SK-N-SH (cell line): ENCODE measurements around the gene SMARCA2. TPM values are rescaled to one million over a fixed set of nuclear protein-coding genes. Genes with fewer than 3 reads are reported as not detected.

Experiments
- CTCF ChIA-PET: fragments of 300-600, 350-600 bp; formaldehyde crosslinking; extraction: SDS; loops from one replicate; lab custom pipeline; 2021; lab: Yijun Ruan, JAX
- POLR2A ChIA-PET: fragments of 350-600 bp; sonication (Branson Sonifier 250); formaldehyde crosslinking; extraction: SDS; loops from one replicate; lab custom pipeline; 2020; ENCODE audit warnings: antibody characterized with exemption, inconsistent platforms; lab: Yijun Ruan, JAX
- DNase-seq: peaks from one replicate; pipeline ENCODE4 v3.0.0; 2012
- H2AFZ ChIP-seq: fragments of 200-600 bp; sonication (generic); 2 replicates; pipeline ENCODE4 v1.8.1; 2016; ENCODE audit warnings: antibody characterized with exemption, mild to moderate bottlenecking, low read depth
- H3F3A ChIP-seq: fragments of 200-600 bp; sonication (generic); replicated peaks from 2 replicates; pipeline ENCODE3; 2016; ENCODE audit warnings: antibody characterized with exemption, mild to moderate bottlenecking; ENCODE audit not compliant: insufficient read depth
- H3K27ac ChIP-seq, 2 experiments: fragments of 200-500 bp in 1 of 2; fragments of 200-600 bp in 1 of 2; sonication (Bioruptor generic) in 1 of 2; sonication (generic), shearing (Covaris generic) in 1 of 2; 2 replicates each; pipeline versions ENCODE4 v1.5.1 to v1.6.1; 2014 to 2016; ENCODE audit warnings: low read depth in 2 of 2, inconsistent platforms in 1 of 2, low read length in 1 of 2, mild to moderate bottlenecking in 1 of 2, mixed read lengths in 1 of 2
- H3K27me3 ChIP-seq: fragments of 200-600 bp; sonication (generic), shearing (Covaris generic); 2 replicates; pipeline ENCODE4 v1.6.1; 2016; ENCODE audit warnings: mixed run types; ENCODE audit not compliant: insufficient read depth
- H3K36me3 ChIP-seq, 2 experiments: fragments of 200-500 bp in 1 of 2; fragments of 200-600 bp in 1 of 2; sonication (Bioruptor generic) in 1 of 2; sonication (generic) in 1 of 2; replicated peaks in 1 of 2; 2 replicates each; pipeline versions ENCODE3 to v1.5.1; 2014 to 2016; ENCODE audit warnings: low read length in 1 of 2, mild to moderate bottlenecking in 1 of 2; ENCODE audit not compliant: insufficient read depth in 2 of 2, control insufficient read depth in 1 of 2
- H3K4me1 ChIP-seq, 2 experiments: fragments of 200-500 bp in 1 of 2; fragments of 200-600 bp in 1 of 2; sonication (Bioruptor generic) in 1 of 2; sonication (generic), shearing (Covaris generic) in 1 of 2; 2 replicates each; pipeline versions ENCODE4 v1.5.1 to v1.6.1; 2014 to 2016; ENCODE audit warnings: low read depth in 1 of 2, low read length in 1 of 2, mixed run types in 1 of 2; ENCODE audit not compliant: insufficient read depth in 2 of 2, control insufficient read depth in 1 of 2
- H3K4me2 ChIP-seq: fragments of 200-600 bp; sonication (generic), shearing (Covaris generic); 2 replicates; pipeline ENCODE4 v1.6.1; 2017; ENCODE audit warnings: mixed run types
- H3K4me3 ChIP-seq, 2 experiments: fragments of 200-500 bp in 1 of 2; fragments of 200-600 bp in 1 of 2; sonication (Bioruptor generic) in 1 of 2; sonication (generic), shearing (Covaris generic) in 1 of 2; 2 replicates each; pipeline versions ENCODE4 v1.5.1 to v1.8.1; 2014 to 2016; ENCODE audit warnings: low read depth in 2 of 2, inconsistent platforms in 1 of 2, low read length in 1 of 2, mild to moderate bottlenecking in 1 of 2, mixed read lengths in 1 of 2, moderate library complexity in 1 of 2
- H3K79me2 ChIP-seq: fragments of 200-600 bp; sonication (generic); 2 replicates; pipeline ENCODE4 v1.8.1; 2017; ENCODE audit warnings: mild to moderate bottlenecking; ENCODE audit not compliant: insufficient read depth
- H3K9ac ChIP-seq: fragments of 200-600 bp; sonication (generic); 2 replicates; pipeline ENCODE4 v1.6.1; 2017; ENCODE audit warnings: mixed run types
- H3K9me2 ChIP-seq: fragments of 200-600 bp; sonication (generic); 2 replicates; pipeline ENCODE4 v1.6.1; 2017; ENCODE audit warnings: mixed run types
- H3K9me3 ChIP-seq: fragments of 200-600 bp; sonication (generic); 2 replicates; pipeline ENCODE4 v1.6.1; 2017; ENCODE audit warnings: mixed run types, mild to moderate bottlenecking, moderate library complexity
- H4K20me1 ChIP-seq: fragments of 200-600 bp; sonication (generic); 2 replicates; pipeline ENCODE4 v1.6.1; 2017; ENCODE audit warnings: mild to moderate bottlenecking, mixed run types; ENCODE audit not compliant: insufficient read depth
- CHD2 ChIP-seq: fragments of 150-350 bp; IDR thresholded peaks from 2 replicates; pipeline ENCODE4 v1.6.1; 2018; ENCODE audit warnings: low read length; ENCODE audit not compliant: partially characterized antibody
- EP300 ChIP-seq, 2 experiments: IDR thresholded peaks; 2 replicates each; pipeline versions ENCODE4 v1.4.0 to v1.6.1; 2012; ENCODE audit warnings: borderline replicate concordance in 1 of 2, low read depth in 1 of 2, low read length in 1 of 2
- FOXJ3 ChIP-seq: sonication (generic); formaldehyde crosslinking; IDR thresholded peaks from 2 replicates; pipeline ENCODE4 v1.5.1; 2020; ENCODE audit warnings: mild to moderate bottlenecking, missing genetic modification reagents
- GABPA ChIP-seq: IDR thresholded peaks from 2 replicates; pipeline ENCODE4 v1.4.0; 2012; ENCODE audit warnings: low read depth, mild to moderate bottlenecking
- MXI1 ChIP-seq: IDR thresholded peaks from 2 replicates; pipeline ENCODE4 v1.6.1; 2012; ENCODE audit warnings: mild to moderate bottlenecking, low read depth, low read length, improper control_type of control experiment
- RCOR1 ChIP-seq: fragments of 150-350 bp; IDR thresholded peaks from 2 replicates; pipeline ENCODE4 v1.6.1; 2017; ENCODE audit warnings: antibody characterized with exemption, low read length
- RFX5 ChIP-seq: IDR thresholded peaks from 2 replicates; pipeline ENCODE4 v1.6.1; 2012; ENCODE audit warnings: mild to moderate bottlenecking, improper control_type of control experiment, low read length
- TAF1 ChIP-seq: IDR thresholded peaks from 2 replicates; pipeline ENCODE4 v1.6.1; 2012; ENCODE audit warnings: low read depth, mild to moderate bottlenecking, low read length, moderate library complexity, borderline replicate concordance
- WGBS: methylation state at CpG from one replicate; pipeline ENCODE4 v1.1.6; 2017; ENCODE audit warnings: low lambda C conversion rate; 5-methylcytosine and 5-hydroxymethylcytosine counted together
- polyA plus RNA-seq, 3 experiments: library from polyadenylated mRNA; depleted of rRNA; stranded (reverse); fragments of >200 nt; gene quantifications; 2 replicates each; pipeline ENCODE4 v1.2.3, GENCODE V29; 2012
- TF ChIP-seq, protein P1 (sequence below): fragments of 200-600 bp; sonication (generic); IDR thresholded peaks from 2 replicates; pipeline ENCODE4 v1.6.1; 2017; ENCODE audit warnings: antibody characterized with exemption, mild to moderate bottlenecking, moderate library complexity
- TF ChIP-seq, protein P2 (sequence below): IDR thresholded peaks from 2 replicates; pipeline ENCODE4; 2012

The SMARCA2 gene
- polyA plus RNA-seq, 1 of the 3 experiments (the other 2 are of a cell fraction) = 17.4 TPM

DNA sequence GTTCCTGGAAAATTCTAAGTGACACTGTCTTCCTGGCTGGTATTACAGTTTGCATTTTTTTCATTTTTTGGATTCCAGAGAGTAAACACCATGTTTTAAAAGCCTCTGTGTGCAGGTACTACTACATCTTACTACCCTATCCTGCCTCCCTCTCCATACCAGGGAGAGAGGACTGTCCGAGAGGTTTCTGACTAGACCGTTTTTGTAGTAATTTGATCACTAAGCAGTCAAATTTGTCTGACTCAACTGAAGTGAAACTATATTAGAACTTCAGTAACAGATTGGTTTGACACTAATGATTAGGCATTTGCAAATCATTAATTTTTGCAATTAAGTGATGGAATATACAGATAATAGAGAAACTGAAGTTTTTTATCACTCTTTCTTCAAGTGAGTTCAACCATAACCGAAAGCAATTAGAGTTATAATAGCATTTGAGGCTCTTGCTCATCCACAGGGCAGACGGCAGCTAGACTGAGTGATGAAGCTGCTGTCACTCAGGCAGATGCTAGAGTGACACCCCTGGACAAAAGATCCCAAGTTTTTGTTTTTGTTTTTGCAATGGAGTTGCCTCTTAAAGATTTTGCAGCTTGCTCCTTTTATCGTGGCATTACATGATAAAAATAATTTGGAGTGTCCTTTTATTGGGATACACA is 44.3 kb downstream of the SMARCA2 start:
- no peak overlapping the region for H3K4me3 ChIP-seq
- no peaks in the 10 kb centered on the region for H3F3A ChIP-seq
- no peaks in the 10 kb centered on the region for H3K79me2 ChIP-seq
- H3K27me3 ChIP-seq = no peaks in the 10 kb centered on the region
- no peak overlapping the region for H3K27ac ChIP-seq
- no peak overlapping the region for H3K4me2 ChIP-seq
- peaks cover 13 to 19% of the 10 kb centered on the region in 2 experiments for H3K36me3 ChIP-seq
- H3K9me3 ChIP-seq = no peaks in the 10 kb centered on the region
- H3K4me1 ChIP-seq = peaks cover 0 to 11% of the 10 kb centered on the region in 2 experiments; a peak in 2 of 4 replicates
- no peak for DNase-seq
- no peak overlapping the region for H3K9ac ChIP-seq
- no peaks in the 10 kb centered on the region for H4K20me1 ChIP-seq
- ChIA-PET CTCF (no interaction called here), POLR2A (no interaction called here)
- no peak for TF ChIP-seq RCOR1
- no peak for TF ChIP-seq TAF1
- no peak for TF ChIP-seq CHD2
- TF ChIP-seq, protein P1, sequence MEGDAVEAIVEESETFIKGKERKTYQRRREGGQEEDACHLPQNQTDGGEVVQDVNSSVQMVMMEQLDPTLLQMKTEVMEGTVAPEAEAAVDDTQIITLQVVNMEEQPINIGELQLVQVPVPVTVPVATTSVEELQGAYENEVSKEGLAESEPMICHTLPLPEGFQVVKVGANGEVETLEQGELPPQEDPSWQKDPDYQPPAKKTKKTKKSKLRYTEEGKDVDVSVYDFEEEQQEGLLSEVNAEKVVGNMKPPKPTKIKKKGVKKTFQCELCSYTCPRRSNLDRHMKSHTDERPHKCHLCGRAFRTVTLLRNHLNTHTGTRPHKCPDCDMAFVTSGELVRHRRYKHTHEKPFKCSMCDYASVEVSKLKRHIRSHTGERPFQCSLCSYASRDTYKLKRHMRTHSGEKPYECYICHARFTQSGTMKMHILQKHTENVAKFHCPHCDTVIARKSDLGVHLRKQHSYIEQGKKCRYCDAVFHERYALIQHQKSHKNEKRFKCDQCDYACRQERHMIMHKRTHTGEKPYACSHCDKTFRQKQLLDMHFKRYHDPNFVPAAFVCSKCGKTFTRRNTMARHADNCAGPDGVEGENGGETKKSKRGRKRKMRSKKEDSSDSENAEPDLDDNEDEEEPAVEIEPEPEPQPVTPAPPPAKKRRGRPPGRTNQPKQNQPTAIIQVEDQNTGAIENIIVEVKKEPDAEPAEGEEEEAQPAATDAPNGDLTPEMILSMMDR = no peak
- TF ChIP-seq EP300 (IDR thresholded peaks at IDR 0.05; ENCODE audit: borderline replicate concordance in 1 of 2, low read depth in 1 of 2, low read length in 1 of 2) = no peak
- H2AFZ ChIP-seq = no peak overlapping the region
- WGBS = 45% methylated on average over 5 of the region's 5 CpGs
- no peaks in the 10 kb centered on the region for H3K9me2 ChIP-seq

DNA sequence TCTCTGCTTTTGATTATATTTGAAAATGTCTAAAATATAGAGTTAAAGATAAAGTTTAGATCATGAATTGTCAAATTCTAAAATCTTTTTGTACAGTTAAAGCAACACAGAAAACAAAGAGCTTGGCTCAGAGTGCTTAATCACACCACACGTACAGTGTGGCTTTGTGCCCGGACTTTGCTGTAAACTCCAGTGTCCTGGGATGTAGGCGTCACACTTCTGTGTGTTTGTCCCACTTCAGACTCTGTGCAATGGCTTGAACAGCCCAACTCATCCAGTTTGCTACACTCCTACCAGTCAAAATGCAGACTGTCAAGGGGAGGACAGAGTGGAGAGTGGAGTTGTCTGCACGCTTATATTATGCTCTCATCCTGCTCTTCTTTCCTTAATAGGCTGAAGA is 45.3 kb downstream of the SMARCA2 start:
- Histone ChIP-seq H3K36me3 (peaks cover 13 to 15% of the 10 kb centered on the region in 2 experiments), H2AFZ (no peak overlapping the region), H3K9ac (no peak overlapping the region), H3K9me3 (no peaks in the 10 kb centered on the region), H4K20me1 (no peaks in the 10 kb centered on the region), H3K9me2 (no peaks in the 10 kb centered on the region), H3K79me2 (no peaks in the 10 kb centered on the region), H3K4me1 (peaks cover 0 to 11% of the 10 kb centered on the region in 2 experiments; a peak in 2 of 4 replicates), H3K4me3 (no peak overlapping the region), H3K27me3 (no peaks in the 10 kb centered on the region), H3F3A (no peaks in the 10 kb centered on the region), H3K27ac (no peak overlapping the region), H3K4me2 (no peak overlapping the region)
- TF ChIP-seq GABPA (no peak), FOXJ3 (CRISPR knock-in tag) (no peak), RFX5 (no peak), MXI1 (no peak)
- TF ChIP-seq, protein P2, sequence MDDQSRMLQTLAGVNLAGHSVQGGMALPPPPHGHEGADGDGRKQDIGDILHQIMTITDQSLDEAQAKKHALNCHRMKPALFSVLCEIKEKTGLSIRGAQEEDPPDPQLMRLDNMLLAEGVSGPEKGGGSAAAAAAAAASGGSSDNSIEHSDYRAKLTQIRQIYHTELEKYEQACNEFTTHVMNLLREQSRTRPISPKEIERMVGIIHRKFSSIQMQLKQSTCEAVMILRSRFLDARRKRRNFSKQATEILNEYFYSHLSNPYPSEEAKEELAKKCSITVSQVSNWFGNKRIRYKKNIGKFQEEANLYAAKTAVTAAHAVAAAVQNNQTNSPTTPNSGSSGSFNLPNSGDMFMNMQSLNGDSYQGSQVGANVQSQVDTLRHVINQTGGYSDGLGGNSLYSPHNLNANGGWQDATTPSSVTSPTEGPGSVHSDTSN = no peak
- no peak for DNase-seq
- 82% methylated on average over 4 of the region's 4 CpGs for WGBS
- ChIA-PET CTCF (interaction anchor here (1.2 kb wide), 1 partner anchor 45 kb away, joined by 3 read pairs; no protein-coding TSS in a partner anchor), POLR2A (no interaction called here)
